Activated naive CD8-positive, alpha-beta T cell treated with anti-CD3 and anti-CD28 coated beads for 36 hours (primary cell): Measurements from ENCODE around the gene EML2. TPM values are rescaled to one million over a fixed set of nuclear protein-coding genes. Genes with fewer than 3 reads are reported as not detected.
"Not testable (repeated sequence)": the region's sequence is repeated elsewhere in the genome, so short reads cannot be mapped to it uniquely, and the experiment has no call there.

ENCODE experiments used
- DNase-seq: peaks from one replicate; pipeline ENCODE4 v3.0.0; 2021
- H3K27ac Mint-ChIP-seq: one replicate; pipeline ENCODE4 v1.8.0; 2022; ENCODE audit warnings: mild to moderate bottlenecking, moderate library complexity, mixed read lengths
- H3K27me3 Mint-ChIP-seq: one replicate; pipeline ENCODE4 v1.8.0; 2022; ENCODE audit warnings: mild to moderate bottlenecking, mixed read lengths
- H3K36me3 Mint-ChIP-seq: one replicate; pipeline ENCODE4 v1.8.0; 2021; ENCODE audit warnings: mild to moderate bottlenecking, mixed read lengths
- H3K4me1 Mint-ChIP-seq: one replicate; pipeline ENCODE4 v1.8.0; 2021; ENCODE audit warnings: mixed read lengths
- H3K4me3 Mint-ChIP-seq: one replicate; pipeline ENCODE4 v1.8.0; 2022; ENCODE audit warnings: mild to moderate bottlenecking, moderate library complexity, mixed read lengths
- H3K9me3 Mint-ChIP-seq: one replicate; pipeline ENCODE4 v1.8.0; 2022; ENCODE audit warnings: mixed read lengths
- total RNA-seq, 2 experiments: library from RNA; stranded (reverse); gene quantifications; one replicate each; pipeline ENCODE4 v1.2.3, GENCODE V29; 2021

Gene EML2
- total RNA-seq, 2 experiments from 2014 or later = 94.4 to 98.8 TPM

DNA sequence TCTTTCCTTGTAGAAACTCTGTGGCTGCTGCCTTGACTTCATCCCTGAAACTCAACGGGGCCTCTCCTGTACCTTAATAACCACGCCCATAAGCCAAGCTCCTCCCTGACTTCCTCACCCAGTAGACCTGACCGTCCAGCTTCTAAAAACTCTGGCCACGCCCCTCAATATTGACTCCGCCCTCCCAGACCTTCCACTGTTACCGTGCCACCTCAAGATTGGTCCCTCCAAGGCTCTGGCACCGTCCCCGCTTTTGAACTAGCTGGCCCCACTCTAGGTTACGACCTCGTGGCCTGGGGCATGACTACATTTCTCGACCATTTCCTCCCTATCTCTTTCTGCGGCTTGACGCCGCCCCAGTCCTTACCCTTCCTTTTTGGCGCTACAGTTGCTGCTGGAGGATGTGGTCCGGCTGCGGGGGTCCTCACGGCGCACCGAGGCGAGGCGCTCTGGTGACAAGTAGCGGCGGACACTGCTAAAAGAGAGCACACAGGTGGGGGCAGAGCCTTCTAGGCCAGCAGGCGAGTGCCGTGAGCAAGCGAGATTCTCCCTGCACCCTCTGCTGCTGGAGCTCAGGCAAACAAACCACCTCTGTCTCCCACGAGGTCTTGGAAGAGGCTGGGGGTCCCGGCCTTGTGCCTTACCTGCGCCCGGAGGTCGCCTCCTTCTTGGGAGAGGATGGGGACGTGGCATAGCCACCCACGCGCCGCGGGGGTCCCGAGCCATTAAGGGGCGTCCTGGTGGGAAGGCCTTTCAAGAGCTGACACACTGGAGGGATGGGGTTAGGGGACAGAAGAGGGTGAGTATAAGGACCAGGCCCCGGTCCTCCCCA is 2.3 kb upstream of the EML2 start:
- H3K36me3 Mint-ChIP-seq = peaks cover 24% of the 10 kb centered on the region
- peaks cover 38% of the 10 kb centered on the region for H3K4me1 Mint-ChIP-seq
- H3K27me3 Mint-ChIP-seq = peaks cover 13% of the 10 kb centered on the region
- H3K9me3 Mint-ChIP-seq = peaks cover 5% of the 10 kb centered on the region
- H3K4me3 Mint-ChIP-seq = peak overlapping the region; percentile 91
- H3K27ac Mint-ChIP-seq = peak overlapping the region; percentile 98
- DNase-seq = peak; percentile 89

DNA sequence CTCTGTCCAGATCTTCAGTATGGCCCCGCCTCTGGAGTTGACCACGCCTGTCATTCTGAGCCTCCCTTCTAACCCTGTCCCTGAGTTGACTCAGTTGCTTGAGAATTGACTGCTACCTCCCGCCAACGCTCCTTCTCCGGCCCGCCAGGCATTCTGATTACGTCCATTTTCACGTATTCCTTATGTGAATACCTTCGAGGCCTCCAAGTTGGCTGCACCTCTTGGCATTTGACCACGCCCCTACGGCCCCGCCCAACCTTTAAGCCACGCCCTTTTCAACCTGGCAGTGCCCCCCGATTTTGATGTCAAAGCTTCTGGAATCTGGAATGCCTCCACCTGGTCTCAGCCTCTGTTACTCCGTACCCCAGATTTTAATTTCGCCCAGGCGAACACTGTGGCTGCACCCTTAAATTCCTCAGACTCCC is 1.7 kb upstream of the EML2 start:
- peaks cover 26% of the 10 kb centered on the region for H3K36me3 Mint-ChIP-seq
- DNase-seq = peak; percentile 62
- H3K4me3 Mint-ChIP-seq = peak overlapping the region; percentile 91
- H3K4me1 Mint-ChIP-seq = peaks cover 32% of the 10 kb centered on the region
- H3K9me3 Mint-ChIP-seq = peaks cover 5% of the 10 kb centered on the region
- peaks cover 7% of the 10 kb centered on the region for H3K27me3 Mint-ChIP-seq
- H3K27ac Mint-ChIP-seq = peak overlapping the region; percentile 98

GRCh38 chr19:45637890-45638667 is 1.1 kb downstream of the EML2 start:
- Mint-ChIP-seq H3K27me3 (no peaks in the 10 kb centered on the region), H3K36me3 (peaks cover 26% of the 10 kb centered on the region), H3K9me3 (peaks cover 5% of the 10 kb centered on the region), H3K4me3 (peak overlapping the region; percentile 92), H3K27ac (no peak overlapping the region), H3K4me1 (peaks cover 22% of the 10 kb centered on the region)
- no peak for DNase-seq

- no peak for DNase-seq
- H3K27me3 Mint-ChIP-seq = no peaks in the 10 kb centered on the region
- no peak overlapping the region for H3K27ac Mint-ChIP-seq
- no peak overlapping the region for H3K4me3 Mint-ChIP-seq
- peaks cover 31% of the 10 kb centered on the region for H3K36me3 Mint-ChIP-seq
- peaks cover 19% of the 10 kb centered on the region for H3K4me1 Mint-ChIP-seq
- peaks cover 5% of the 10 kb centered on the region for H3K9me3 Mint-ChIP-seq
Measured at GRCh38 chr19:45636902-45637301, 2.3 kb downstream of the EML2 start.

- H3K9me3 Mint-ChIP-seq = peaks cover 5% of the 10 kb centered on the region
- H3K4me1 Mint-ChIP-seq = peaks cover 19% of the 10 kb centered on the region
- peaks cover 30% of the 10 kb centered on the region for H3K36me3 Mint-ChIP-seq
- H3K27ac Mint-ChIP-seq = no peak overlapping the region
- DNase-seq = no peak
- H3K4me3 Mint-ChIP-seq = no peak overlapping the region
- no peaks in the 10 kb centered on the region for H3K27me3 Mint-ChIP-seq
Measured at GRCh38 chr19:45636275-45636674, 2.9 kb downstream of the EML2 start.

DNA sequence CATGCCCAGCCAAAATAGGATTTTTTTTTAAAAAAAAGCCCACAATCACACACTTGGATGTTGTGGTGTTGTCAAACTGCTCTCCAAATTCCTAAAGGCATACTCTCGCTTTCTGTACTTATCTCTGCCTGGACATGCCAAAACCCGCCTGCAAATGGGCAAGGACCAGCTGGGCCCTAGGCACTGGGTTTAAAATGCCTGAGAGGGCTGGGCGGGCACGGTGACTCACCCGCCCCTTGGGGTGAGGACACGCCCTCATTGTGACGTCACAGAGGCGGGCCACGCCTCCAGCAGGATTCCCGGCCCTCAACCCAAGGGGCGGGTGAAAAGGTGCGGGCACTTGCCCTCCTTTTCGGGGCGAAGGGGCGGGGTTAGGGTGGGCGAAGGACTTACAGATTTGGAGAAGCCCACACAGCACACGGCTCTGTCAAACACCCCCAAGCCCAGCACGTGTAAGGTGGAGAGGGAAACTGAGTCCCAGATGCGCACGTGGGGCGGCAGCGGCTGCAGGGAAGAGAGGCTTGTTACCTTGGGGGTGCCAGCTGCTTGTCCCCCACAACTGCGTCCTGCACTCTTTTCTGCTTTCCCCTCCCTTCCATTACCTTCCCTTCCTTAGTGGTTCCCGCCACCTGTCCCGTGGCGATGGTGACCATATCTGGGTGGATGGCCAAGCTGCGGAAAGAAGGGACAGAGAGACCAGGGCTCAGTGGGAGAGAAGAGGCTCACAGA is 6.6 kb downstream of the EML2 start:
- Mint-ChIP-seq H3K9me3 (no peaks in the 10 kb centered on the region), H3K4me3 (no peak overlapping the region), H3K27ac (peak overlapping the region; percentile 48), H3K4me1 (peaks cover 14% of the 10 kb centered on the region), H3K36me3 (peaks cover 26% of the 10 kb centered on the region), H3K27me3 (no peaks in the 10 kb centered on the region)
- DNase-seq = peak; percentile 53

- DNase-seq = peak; percentile 37
- peaks cover 27% of the 10 kb centered on the region for H3K36me3 Mint-ChIP-seq
- no peak overlapping the region for H3K27ac Mint-ChIP-seq
- no peaks in the 10 kb centered on the region for H3K27me3 Mint-ChIP-seq
- H3K9me3 Mint-ChIP-seq = no peaks in the 10 kb centered on the region
- H3K4me3 Mint-ChIP-seq = no peak overlapping the region
- H3K4me1 Mint-ChIP-seq = peaks cover 14% of the 10 kb centered on the region
Measured at GRCh38 chr19:45630463-45630862, 8.7 kb downstream of the EML2 start.

- Mint-ChIP-seq H3K36me3 (peaks cover 29% of the 10 kb centered on the region), H3K27ac (peak overlapping the region; percentile 67), H3K9me3 (no peaks in the 10 kb centered on the region), H3K27me3 (no peaks in the 10 kb centered on the region), H3K4me3 (no peak overlapping the region), H3K4me1 (peaks cover 14% of the 10 kb centered on the region)
- no peak for DNase-seq
Measured at GRCh38 chr19:45629704-45630103, 9.5 kb downstream of the EML2 start.

DNA sequence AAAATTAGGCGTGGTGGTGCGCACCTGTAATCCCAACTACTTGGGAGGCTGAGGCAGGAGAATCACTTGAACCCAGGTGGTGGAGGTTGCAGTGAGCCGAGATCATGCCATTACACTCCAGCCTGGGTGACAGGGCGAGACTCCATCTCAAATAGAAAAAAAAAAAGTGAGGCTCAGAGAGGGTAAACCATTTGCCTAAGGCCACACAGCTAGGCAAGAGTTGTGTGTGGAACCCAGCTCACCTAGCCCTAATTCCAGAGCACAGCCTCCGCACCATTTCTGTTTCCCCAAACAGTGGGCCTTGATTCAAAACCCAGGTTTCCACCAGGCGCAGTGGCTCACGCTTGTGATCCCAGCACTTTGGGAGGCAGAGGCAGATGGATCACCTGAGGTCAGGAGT is 11.0 kb downstream of the EML2 start:
- H3K27ac Mint-ChIP-seq, H3K4me3 Mint-ChIP-seq, H3K27me3 Mint-ChIP-seq, H3K9me3 Mint-ChIP-seq, DNase-seq: not testable (repeated sequence)
- H3K36me3 Mint-ChIP-seq = peaks cover 33% of the 10 kb centered on the region
- peaks cover 14% of the 10 kb centered on the region for H3K4me1 Mint-ChIP-seq

GRCh38 chr19:45623984-45624383 is 15.2 kb downstream of the EML2 start:
- H3K27me3 Mint-ChIP-seq = no peaks in the 10 kb centered on the region

GRCh38 chr19:45621976-45622503 is 17.2 kb downstream of the EML2 start:
- H3K27me3 Mint-ChIP-seq = no peaks in the 10 kb centered on the region

More at GRCh38 chr19:45623984-45624383, 15.2 kb downstream of the EML2 start:
- DNase-seq = no peak
- Mint-ChIP-seq H3K4me1 (no peaks in the 10 kb centered on the region), H3K4me3 (no peak overlapping the region), H3K9me3 (no peaks in the 10 kb centered on the region), H3K27ac (no peak overlapping the region), H3K36me3 (peaks cover 27% of the 10 kb centered on the region)

GRCh38 chr19:45621389-45621788 is 17.8 kb downstream of the EML2 start:
- Mint-ChIP-seq H3K27me3 (no peaks in the 10 kb centered on the region), H3K27ac (no peak overlapping the region), H3K9me3 (no peaks in the 10 kb centered on the region), H3K4me3 (no peak overlapping the region), H3K4me1 (no peaks in the 10 kb centered on the region), H3K36me3 (peaks cover 30% of the 10 kb centered on the region)
- DNase-seq = no peak

More at GRCh38 chr19:45621976-45622503, 17.2 kb downstream of the EML2 start:
- no peaks in the 10 kb centered on the region for H3K9me3 Mint-ChIP-seq
- H3K4me1 Mint-ChIP-seq = no peaks in the 10 kb centered on the region
- no peak overlapping the region for H3K27ac Mint-ChIP-seq
- DNase-seq = no peak
- H3K36me3 Mint-ChIP-seq = peaks cover 24% of the 10 kb centered on the region
- no peak overlapping the region for H3K4me3 Mint-ChIP-seq

DNA sequence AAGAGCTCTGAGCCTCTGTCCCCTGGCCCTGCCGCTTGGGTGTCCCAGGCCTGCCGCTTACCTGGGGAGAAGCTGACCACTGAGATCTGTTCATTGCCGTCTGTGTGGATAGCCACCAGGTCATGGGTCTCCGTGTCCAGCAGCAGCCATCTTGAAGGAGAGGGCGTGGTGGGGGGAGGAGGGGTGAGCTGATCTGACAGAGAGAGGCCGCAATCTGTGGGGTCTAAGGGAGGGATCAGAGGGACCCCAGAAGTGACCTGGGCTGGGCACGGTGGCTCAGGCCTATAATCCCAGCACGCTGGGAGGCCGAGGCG is 22.5 kb downstream of the EML2 start:
- DNase-seq = no peak
- no peak overlapping the region for H3K4me3 Mint-ChIP-seq
- H3K27me3 Mint-ChIP-seq = no peaks in the 10 kb centered on the region
- peaks cover 37% of the 10 kb centered on the region for H3K36me3 Mint-ChIP-seq
- H3K9me3 Mint-ChIP-seq = no peaks in the 10 kb centered on the region
- no peak overlapping the region for H3K27ac Mint-ChIP-seq
- H3K4me1 Mint-ChIP-seq = peaks cover 17% of the 10 kb centered on the region

DNA sequence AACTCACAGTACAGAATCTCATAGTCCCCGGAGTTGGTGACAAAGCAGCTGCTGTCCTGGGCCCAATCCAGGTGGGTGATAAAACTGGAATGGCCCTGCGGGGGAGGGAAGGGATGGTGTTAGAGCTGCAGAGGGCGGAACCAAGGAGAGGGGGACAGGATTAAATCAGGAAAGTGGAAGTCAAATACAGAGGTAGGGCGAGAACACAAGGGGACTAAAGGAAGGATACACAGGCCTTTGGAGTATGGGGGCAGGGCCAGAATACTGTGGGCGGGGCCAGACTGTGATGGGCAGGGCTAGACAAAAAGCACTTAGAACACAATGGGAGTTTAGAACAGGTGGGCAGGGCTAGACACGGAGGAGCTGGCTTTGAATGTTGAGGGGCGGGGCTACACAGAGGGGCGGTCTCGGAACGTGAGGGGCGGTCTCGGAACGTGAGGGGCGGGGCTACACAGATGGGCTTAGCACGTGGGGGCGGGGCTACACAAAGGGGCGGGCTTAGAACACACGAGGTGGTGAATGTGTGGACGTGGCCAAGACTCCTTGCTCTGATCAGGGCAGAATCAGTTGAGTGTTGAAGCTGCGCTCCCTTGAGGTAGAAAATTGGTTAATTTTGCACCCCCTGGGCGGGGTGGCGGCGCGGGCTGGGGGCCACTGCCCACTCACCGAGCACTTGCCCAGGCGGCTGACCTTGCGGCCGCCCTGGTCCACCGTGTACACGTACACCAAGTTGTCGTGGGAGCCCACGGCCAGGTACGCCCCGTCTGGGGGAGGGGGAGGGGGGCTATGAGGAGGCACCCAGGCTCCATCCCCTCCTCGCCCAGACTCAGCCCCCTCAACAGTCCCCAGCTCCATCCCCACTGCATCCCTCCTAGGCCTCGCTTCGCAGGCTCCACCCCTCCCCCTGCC is 23.1 kb downstream of the EML2 start:
- no peak overlapping the region for H3K4me3 Mint-ChIP-seq
- peaks cover 17% of the 10 kb centered on the region for H3K4me1 Mint-ChIP-seq
- peaks cover 41% of the 10 kb centered on the region for H3K36me3 Mint-ChIP-seq
- no peaks in the 10 kb centered on the region for H3K27me3 Mint-ChIP-seq
- DNase-seq = peak; percentile 78
- no peak overlapping the region for H3K27ac Mint-ChIP-seq
- no peaks in the 10 kb centered on the region for H3K9me3 Mint-ChIP-seq
